ENCODE results near the gene FLYWCH1.

FLYWCH1 gene

GRCh38 chr16:2980227-2981176 is 68.8 kb downstream of the FLYWCH1 start, which contains the start of gene PKMYT1:
Gene PKMYT1 (minus strand): TSS chr16:2980446. CDS start chr16:2979657, 789 bp downstream.
- intact Hi-C loops (cut with DNase I; ENCODE audit: low total_unique reads), result no loop called here
- Histone ChIP-seq H3K4me1 (peaks cover 0 to 39% (median 30%) of the 10 kb centered on the region in 4 donors), H3K27ac (peak within 1 kb of the TSS; percentile 82 to 86), H3K4me3 (peak within 1 kb of the TSS; percentile 72 to 75), H3K27me3 (peaks cover 0 to 34% of the 10 kb centered on the region in 2 donors), H3K9me3 (no peaks in the 10 kb centered on the region), H3K36me3 (no peaks in the 10 kb centered on the region)
- peak; percentile 80 to 94 for DNase-seq
- TF ChIP-seq, protein P1, sequence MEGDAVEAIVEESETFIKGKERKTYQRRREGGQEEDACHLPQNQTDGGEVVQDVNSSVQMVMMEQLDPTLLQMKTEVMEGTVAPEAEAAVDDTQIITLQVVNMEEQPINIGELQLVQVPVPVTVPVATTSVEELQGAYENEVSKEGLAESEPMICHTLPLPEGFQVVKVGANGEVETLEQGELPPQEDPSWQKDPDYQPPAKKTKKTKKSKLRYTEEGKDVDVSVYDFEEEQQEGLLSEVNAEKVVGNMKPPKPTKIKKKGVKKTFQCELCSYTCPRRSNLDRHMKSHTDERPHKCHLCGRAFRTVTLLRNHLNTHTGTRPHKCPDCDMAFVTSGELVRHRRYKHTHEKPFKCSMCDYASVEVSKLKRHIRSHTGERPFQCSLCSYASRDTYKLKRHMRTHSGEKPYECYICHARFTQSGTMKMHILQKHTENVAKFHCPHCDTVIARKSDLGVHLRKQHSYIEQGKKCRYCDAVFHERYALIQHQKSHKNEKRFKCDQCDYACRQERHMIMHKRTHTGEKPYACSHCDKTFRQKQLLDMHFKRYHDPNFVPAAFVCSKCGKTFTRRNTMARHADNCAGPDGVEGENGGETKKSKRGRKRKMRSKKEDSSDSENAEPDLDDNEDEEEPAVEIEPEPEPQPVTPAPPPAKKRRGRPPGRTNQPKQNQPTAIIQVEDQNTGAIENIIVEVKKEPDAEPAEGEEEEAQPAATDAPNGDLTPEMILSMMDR (IDR thresholded peaks at IDR 0.05), result no peak

GRCh38 chr16:2981177-2981898 is 69.6 kb downstream of the FLYWCH1 start:
- Histone ChIP-seq H3K4me1 (peaks cover 0 to 47% (median 37%) of the 10 kb centered on the region in 4 donors), H3K27ac (peak overlapping the region in 1 of 2 donors; percentile 82), H3K36me3 (no peaks in the 10 kb centered on the region), H3K27me3 (peaks cover 0 to 28% of the 10 kb centered on the region in 2 donors), H3K4me3 (peak overlapping the region; percentile 72 to 75), H3K9me3 (no peaks in the 10 kb centered on the region)
- DNase-seq, result no peak
- intact Hi-C loops (cut with DNase I; ENCODE audit: low total_unique reads), result no loop called here
- TF ChIP-seq, protein P1 (IDR thresholded peaks at IDR 0.05), result no peak

- Histone ChIP-seq H3K9me3 (no peaks in the 10 kb centered on the region), H3K4me3 (no peak overlapping the region), H3K27ac (no peak overlapping the region), H3K4me1 (peaks cover 0 to 48% (median 38%) of the 10 kb centered on the region in 4 donors), H3K27me3 (peaks cover 0 to 22% of the 10 kb centered on the region in 2 donors), H3K36me3 (no peaks in the 10 kb centered on the region)
- intact Hi-C loops (cut with DNase I; ENCODE audit: low total_unique reads), result no loop called here
- no peak for DNase-seq
- TF ChIP-seq, protein P1 (IDR thresholded peaks at IDR 0.05), result no peak
Observed at GRCh38 chr16:2981899-2982250, 70.1 kb downstream of the FLYWCH1 start.

DNA sequence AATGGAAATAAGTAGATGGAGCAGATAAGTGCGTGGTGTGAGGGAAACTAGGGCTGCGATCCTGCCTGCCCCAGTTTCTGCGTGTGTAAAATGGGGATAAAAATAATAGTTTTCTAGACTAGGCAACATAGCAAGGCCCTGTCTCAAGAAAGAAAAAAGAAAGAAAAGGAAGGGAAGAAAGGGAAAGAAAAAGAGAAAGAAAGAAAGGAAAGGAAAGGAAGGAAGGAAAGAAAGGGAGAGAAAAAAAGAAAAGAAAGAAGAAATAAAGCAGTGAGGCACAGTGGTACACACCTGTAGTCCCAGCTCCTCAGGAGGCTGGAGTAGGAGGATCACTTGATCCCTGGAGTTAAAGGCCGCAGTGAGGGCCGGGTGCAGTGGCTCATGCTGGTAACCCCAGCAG is 70.7 kb downstream of the FLYWCH1 start:
- Histone ChIP-seq H3K27me3 (peaks cover 0 to 26% of the 10 kb centered on the region in 2 donors), H3K4me3 (no peak overlapping the region), H3K36me3 (no peaks in the 10 kb centered on the region), H3K4me1 (peaks cover 0 to 48% (median 38%) of the 10 kb centered on the region in 4 donors), H3K9me3 (no peaks in the 10 kb centered on the region), H3K27ac (no peak overlapping the region)
- DNase-seq, result no peak
- TF ChIP-seq, protein P1 (IDR thresholded peaks at IDR 0.05), result no peak
- intact Hi-C loops (cut with DNase I; ENCODE audit: low total_unique reads), result no loop called here

DNA sequence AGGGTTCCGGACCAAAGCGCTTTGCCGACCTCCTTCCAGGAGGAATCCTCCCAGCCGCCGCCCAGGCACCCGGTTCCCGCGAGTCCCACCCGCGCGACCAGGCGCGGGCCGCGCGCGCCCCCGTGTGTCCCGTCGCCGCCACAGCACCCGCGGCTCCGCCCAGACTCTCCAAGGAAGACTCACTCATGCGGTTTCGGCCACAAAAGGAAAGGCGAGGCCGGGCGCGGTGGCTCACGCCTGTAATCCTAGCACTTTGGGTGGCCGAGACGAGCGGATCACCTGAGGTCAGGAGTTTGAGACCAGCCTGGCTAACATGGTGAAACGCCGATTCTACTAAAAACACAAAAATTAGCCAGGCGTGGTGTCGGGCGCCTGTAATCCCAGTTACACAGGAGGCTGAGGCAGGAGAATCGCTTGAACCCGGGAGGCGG is 72.0 kb downstream of the FLYWCH1 start:
- no peaks in the 10 kb centered on the region for H3K9me3 ChIP-seq
- TF ChIP-seq, protein P1 (IDR thresholded peaks at IDR 0.05), result peak; percentile 87 to 97
- intact Hi-C loops (cut with DNase I; ENCODE audit: low total_unique reads), result no loop called here
- H3K27me3 ChIP-seq, result peaks cover 0 to 27% of the 10 kb centered on the region in 2 donors
- H3K4me1 ChIP-seq, result peaks cover 0 to 48% (median 38%) of the 10 kb centered on the region in 4 donors
- DNase-seq, result peak; percentile 78 to 90
- no peaks in the 10 kb centered on the region for H3K36me3 ChIP-seq
- peak overlapping the region; percentile 9 to 15 for H3K4me3 ChIP-seq
- H3K27ac ChIP-seq, result no peak overlapping the region

Measured in tibial artery (tissue), 4 donors.